K562 (cell line): ENCODE data around the gene TP73. TPM values are rescaled to one million over a fixed set of nuclear protein-coding genes. Genes with fewer than 3 reads are reported as not detected.

Experiments used
- C11orf30 ChIP-seq: fragments of 450-650 bp; IDR thresholded peaks from 2 replicates; pipeline ENCODE4 v1.6.1; 2016; ENCODE audit warnings: low read depth, mild to moderate bottlenecking
- DNMT1 ChIP-seq: fragments of 450-650 bp; IDR thresholded peaks from 2 replicates; pipeline ENCODE4 v1.6.1; 2016; ENCODE audit warnings: antibody characterized with exemption, mild to moderate bottlenecking
- FOXJ3 ChIP-seq: sonication (generic); formaldehyde crosslinking; IDR thresholded peaks from 2 replicates; pipeline ENCODE4 v1.4.0; 2020; ENCODE audit warnings: mild to moderate bottlenecking, missing genetic modification reagents
- HLTF ChIP-seq: fragments of 450-650 bp; IDR thresholded peaks from 2 replicates; pipeline ENCODE4 v1.6.1; 2016
- KLF13 ChIP-seq: fragments of 450-650 bp; IDR thresholded peaks from 2 replicates; pipeline ENCODE4 v1.6.1; 2016; ENCODE audit warnings: missing genetic modification characterization, low read depth, mild to moderate bottlenecking, missing compliant biosample characterization, moderate library complexity, borderline replicate concordance
- MAZ ChIP-seq, 2 experiments: fragments of 450-650 bp in 1 of 2; sonication (generic) in 1 of 2; formaldehyde crosslinking; IDR thresholded peaks in 1 of 2; conservative IDR thresholded peaks in 1 of 2; 2 replicates each; pipeline versions ENCODE4 v1.4.0 to v1.5.0; 2020; ENCODE audit warnings: mild to moderate bottlenecking in 1 of 2, missing genetic modification reagents in 1 of 2
- SAFB ChIP-seq: fragments of 200-400 bp; formaldehyde crosslinking; IDR thresholded peaks from 2 replicates; pipeline ENCODE4 v1.6.1; 2017; ENCODE audit warnings: low read depth, low read length, borderline replicate concordance
- SNAPC5 ChIP-seq: fragments of 250-450 bp; sonication (Bioruptor Pico); IDR thresholded peaks from 2 replicates; pipeline ENCODE4 v1.8.0; 2021; ENCODE audit warnings: moderate library complexity, mild to moderate bottlenecking, inconsistent platforms
- SNRNP70 ChIP-seq: fragments of 200-400 bp; formaldehyde crosslinking; optimal IDR thresholded peaks from 2 replicates; pipeline ENCODE3; 2017; ENCODE audit warnings: low read depth, low read length
- TEAD1 ChIP-seq, 2 experiments: fragments of 450-650 bp in 1 of 2; sonication (generic) in 1 of 2; formaldehyde crosslinking; IDR thresholded peaks; 2 replicates each; pipeline versions ENCODE4 v1.4.0 to v1.8.0; 2020 to 2022; ENCODE audit warnings: mild to moderate bottlenecking in 2 of 2, missing genetic modification reagents in 1 of 2
- TEAD2 ChIP-seq: fragments of 450-650 bp; IDR thresholded peaks from 2 replicates; pipeline ENCODE4 v1.6.1; 2016; ENCODE audit warnings: missing genetic modification characterization, control low read depth, missing compliant biosample characterization
- ZBTB17 ChIP-seq: fragments of 450-650 bp; formaldehyde crosslinking; IDR thresholded peaks from 2 replicates; pipeline ENCODE4 v1.4.0; 2020; ENCODE audit warnings: mild to moderate bottlenecking
- ZBTB33 ChIP-seq: sonication (generic); formaldehyde crosslinking; IDR thresholded peaks from 2 replicates; pipeline ENCODE4 v1.8.1; 2023; ENCODE audit warnings: mild to moderate bottlenecking, missing genetic modification reagents
- ZBTB5 ChIP-seq: fragments of 450-650 bp; IDR thresholded peaks from 2 replicates; pipeline ENCODE4 v1.6.1; 2017; ENCODE audit warnings: antibody characterized with exemption
- ZNF12 ChIP-seq: sonication (generic); formaldehyde crosslinking; IDR thresholded peaks from 2 replicates; pipeline ENCODE4 v1.4.0; 2020; ENCODE audit warnings: mild to moderate bottlenecking, missing genetic modification reagents
- ZNF253 ChIP-seq: fragments of 250-450 bp; sonication (Bioruptor Pico); conservative IDR thresholded peaks from 2 replicates; pipeline ENCODE4 v1.6.1; 2021; ENCODE audit warnings: mild to moderate bottlenecking
- ZNF408 ChIP-seq: fragments of 250-450 bp; sonication (Bioruptor Pico); IDR thresholded peaks from 2 replicates; pipeline ENCODE4 v1.4.0; 2020; ENCODE audit warnings: low read depth, mild to moderate bottlenecking, moderate library complexity
- ZNF57 ChIP-seq: fragments of 450-650 bp; formaldehyde crosslinking; IDR thresholded peaks from 2 replicates; pipeline ENCODE4 v1.4.0; 2020; ENCODE audit warnings: mild to moderate bottlenecking, moderate library complexity
- ZNF668 ChIP-seq: fragments of 250-450 bp; sonication (Bioruptor Pico); IDR thresholded peaks from 2 replicates; pipeline ENCODE4 v1.8.0; 2022; ENCODE audit warnings: mild to moderate bottlenecking, inconsistent platforms
- ZNF696 ChIP-seq: fragments of 250-450 bp; sonication (Bioruptor Pico); conservative IDR thresholded peaks from 2 replicates; pipeline ENCODE4 v1.4.0; 2020; ENCODE audit warnings: mild to moderate bottlenecking, moderate library complexity
- ZNF780A ChIP-seq: fragments of 250-450 bp; sonication (Bioruptor Pico); IDR thresholded peaks from 2 replicates; pipeline ENCODE4 v1.5.0; 2021; ENCODE audit warnings: mild to moderate bottlenecking
- polyA plus RNA-seq, 8 experiments: library from polyadenylated mRNA; depleted of rRNA in 4 of 8; stranded (reverse) in 5 of 8; unstranded in 3 of 8; fragments of >200 nt; fragmentation: Nextera tagmentation in 2 of 8; fragmentation: Illumina TruSeq in 1 of 8; extraction: Ambion mirVana in 2 of 8; extraction: Trizol in 1 of 8; gene quantifications; 2 replicates each; pipeline versions ENCODE4 v1.2.1 to v1.2.3, GENCODE V29; 2011 to 2014; ENCODE audit warnings: inconsistent platforms in 1 of 8, missing spikeins in 1 of 8
- total RNA-seq, 7 experiments: library from RNA; depleted of rRNA in 6 of 7; stranded (reverse); fragments of >200 nt in 6 of 7; fragmentation: Illumina TruSeq in 2 of 7; extraction: Trizol in 2 of 7; gene quantifications; 2 replicates each; pipeline versions ENCODE4 v1.2.1 to v1.2.3, GENCODE V29; 2011 to 2021; ENCODE audit warnings: low replicate concordance in 1 of 7

TP73 gene
- total and polyA plus RNA-seq, 9 of the 15 experiments (the other 6 are each of a cell fraction or from before 2014, with no cell fraction given) = 0.07 to 1.6 (median 0.40) TPM; not detected in 2

GRCh38 chr1:3776231-3776961, 124.1 kb downstream of the TP73 start (continued):
- TF ChIP-seq ZBTB33 (CRISPR knock-in tag) = no peak
- no peak for TF ChIP-seq ZNF780A (CRISPR knock-in tag)
- TF ChIP-seq ZNF253 = no peak
- TF ChIP-seq ZNF12 (CRISPR knock-in tag) = no peak
- no peak for TF ChIP-seq ZNF668 (CRISPR knock-in tag)
- no peak for TF ChIP-seq DNMT1
- no peak for TF ChIP-seq C11orf30
- no peak for TF ChIP-seq TEAD1 (CRISPR knock-in tag; IDR thresholded peaks at IDR 0.05)
- TF ChIP-seq TEAD2 = no peak
- TF ChIP-seq SNAPC5 (CRISPR knock-in tag) = no peak
- TF ChIP-seq ZNF57 = 0 out of 2 replicates have a peak, but pooled peaks have one; percentile 45
- no peak for TF ChIP-seq ZBTB5
- no peak for TF ChIP-seq HLTF
- no peak for TF ChIP-seq KLF13 (tag)
- TF ChIP-seq ZNF696 = no peak
- no peak for TF ChIP-seq ZNF408
- TF ChIP-seq SAFB = no peak
- no peak for TF ChIP-seq FOXJ3 (CRISPR knock-in tag)
- TF ChIP-seq ZBTB17 (CRISPR knock-in tag) = no peak
- TF ChIP-seq SNRNP70 = no peak
- no peak for TF ChIP-seq MAZ (CRISPR knock-in tag; conservative IDR thresholded peaks at IDR 0.05 in 1 of 2, IDR thresholded peaks at IDR 0.05 in 1 of 2)
